GM12872 (cell line): ENCODE measurements around the gene NLGN1.

Source experiments
- CTCF ChIP-seq: IDR thresholded peaks from 3 replicates; pipeline ENCODE4 v1.5.1; 2011; ENCODE audit warnings: low read depth, mild to moderate bottlenecking, low read length, moderate library complexity; ENCODE audit not compliant: insufficient read depth

The NLGN1 gene

GRCh38 chr3:173921732-173922131 is 524.2 kb downstream of the NLGN1 start:
- TF ChIP-seq CTCF, result no peak

GRCh38 chr3:173923204-173923603 is 525.7 kb downstream of the NLGN1 start:
- TF ChIP-seq CTCF, result no peak

- no peak for TF ChIP-seq CTCF
These were observed 532.7 kb downstream of the NLGN1 start for GRCh38 chr3:173930251-173930650.

GRCh38 chr3:173932624-173933023 is 535.1 kb downstream of the NLGN1 start:
- TF ChIP-seq CTCF, result no peak

- no peak for TF ChIP-seq CTCF
These were observed 535.6 kb downstream of the NLGN1 start for GRCh38 chr3:173933113-173933512.

GRCh38 chr3:173936316-173936715 is 538.8 kb downstream of the NLGN1 start:
- no peak for TF ChIP-seq CTCF

- TF ChIP-seq CTCF, result no peak
These were observed 540.6 kb downstream of the NLGN1 start for GRCh38 chr3:173938159-173938558.

- no peak for TF ChIP-seq CTCF
These were observed 541.1 kb downstream of the NLGN1 start for GRCh38 chr3:173938616-173939015.
